ENCODE measurements around the gene GPC5. TPM values are rescaled to one million over a fixed set of nuclear protein-coding genes. Genes with fewer than 3 reads are reported as not detected.
"Not testable (repeated sequence)": the region's sequence is repeated elsewhere in the genome, so short reads cannot be mapped to it uniquely, and the experiment has no call there.

The GPC5 gene
- total and polyA plus RNA-seq, 3 donors from 2014 or later, result 11.5 to 81.8 (median 52.1) TPM

GRCh38 chr13:92682832-92683517 lies 1284.6 kb downstream of the GPC5 start:
- DNase-seq, result peak; percentile 22
- H3K4me3 ChIP-seq, result no peak overlapping the region
- no peaks in the 10 kb centered on the region for H3K36me3 ChIP-seq (ENCODE audit: low read depth, missing control alignments)
- no peaks in the 10 kb centered on the region for H3K27me3 ChIP-seq
- no peak overlapping the region for H3K27ac ChIP-seq
- WGBS, 2 donors, result 57 to 62% methylated on average over 5 of the region's 5 CpGs
- no peak for TF ChIP-seq POLR2A (IDR thresholded peaks at IDR 0.05)
- TF ChIP-seq, protein P1, sequence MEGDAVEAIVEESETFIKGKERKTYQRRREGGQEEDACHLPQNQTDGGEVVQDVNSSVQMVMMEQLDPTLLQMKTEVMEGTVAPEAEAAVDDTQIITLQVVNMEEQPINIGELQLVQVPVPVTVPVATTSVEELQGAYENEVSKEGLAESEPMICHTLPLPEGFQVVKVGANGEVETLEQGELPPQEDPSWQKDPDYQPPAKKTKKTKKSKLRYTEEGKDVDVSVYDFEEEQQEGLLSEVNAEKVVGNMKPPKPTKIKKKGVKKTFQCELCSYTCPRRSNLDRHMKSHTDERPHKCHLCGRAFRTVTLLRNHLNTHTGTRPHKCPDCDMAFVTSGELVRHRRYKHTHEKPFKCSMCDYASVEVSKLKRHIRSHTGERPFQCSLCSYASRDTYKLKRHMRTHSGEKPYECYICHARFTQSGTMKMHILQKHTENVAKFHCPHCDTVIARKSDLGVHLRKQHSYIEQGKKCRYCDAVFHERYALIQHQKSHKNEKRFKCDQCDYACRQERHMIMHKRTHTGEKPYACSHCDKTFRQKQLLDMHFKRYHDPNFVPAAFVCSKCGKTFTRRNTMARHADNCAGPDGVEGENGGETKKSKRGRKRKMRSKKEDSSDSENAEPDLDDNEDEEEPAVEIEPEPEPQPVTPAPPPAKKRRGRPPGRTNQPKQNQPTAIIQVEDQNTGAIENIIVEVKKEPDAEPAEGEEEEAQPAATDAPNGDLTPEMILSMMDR (IDR thresholded peaks at IDR 0.05), result no peak
- H3K9me3 ChIP-seq, result no peaks in the 10 kb centered on the region
- no peaks in the 10 kb centered on the region for H3K4me1 ChIP-seq
- intact Hi-C loops (cut with DNase I; ENCODE audit: low total_unique reads), result no loop called here

- no peaks in the 10 kb centered on the region for H3K4me1 ChIP-seq
- H3K36me3 ChIP-seq (ENCODE audit: low read depth, missing control alignments), result no peaks in the 10 kb centered on the region
- H3K27ac ChIP-seq, result no peak overlapping the region
- TF ChIP-seq, protein P1 (IDR thresholded peaks at IDR 0.05), result no peak
- no peak overlapping the region for H3K4me3 ChIP-seq
- H3K27me3 ChIP-seq, result no peaks in the 10 kb centered on the region
- DNase-seq, result no peak
- H3K9me3 ChIP-seq, result no peaks in the 10 kb centered on the region
- intact Hi-C loops (cut with DNase I; ENCODE audit: low total_unique reads), result no loop called here
Measured at GRCh38 chr13:92694047-92694446, 1295.6 kb downstream of the GPC5 start.

DNA sequence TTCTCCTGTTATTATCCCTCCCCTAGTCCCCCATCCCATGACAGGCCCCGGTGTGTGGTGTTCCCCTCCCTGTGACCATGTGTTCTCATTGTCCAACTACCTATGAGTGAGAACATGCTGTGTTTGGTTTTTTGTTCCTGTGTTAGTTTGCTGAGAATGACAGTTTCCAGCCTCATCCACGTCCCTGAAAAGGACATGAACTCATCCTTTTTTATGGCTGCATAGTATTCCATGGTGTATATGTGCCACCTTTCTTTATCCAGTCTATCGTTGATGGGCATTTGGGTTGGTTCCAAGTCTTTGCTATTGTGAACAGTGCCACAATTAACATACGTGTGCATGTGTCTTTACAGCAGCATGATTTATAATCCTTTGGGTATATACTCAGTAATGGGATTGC lies 1297.4 kb downstream of the GPC5 start:
- H3K9me3 ChIP-seq; DNase-seq; H3K4me1 ChIP-seq; H3K36me3 ChIP-seq (ENCODE audit: low read depth, missing control alignments); H3K4me3 ChIP-seq; H3K27me3 ChIP-seq; intact Hi-C loops (cut with DNase I; ENCODE audit: low total_unique reads); H3K27ac ChIP-seq: not testable (repeated sequence)
- WGBS, 2 donors, result 72 to 82% methylated on average over 4 of the region's 4 CpGs

DNA sequence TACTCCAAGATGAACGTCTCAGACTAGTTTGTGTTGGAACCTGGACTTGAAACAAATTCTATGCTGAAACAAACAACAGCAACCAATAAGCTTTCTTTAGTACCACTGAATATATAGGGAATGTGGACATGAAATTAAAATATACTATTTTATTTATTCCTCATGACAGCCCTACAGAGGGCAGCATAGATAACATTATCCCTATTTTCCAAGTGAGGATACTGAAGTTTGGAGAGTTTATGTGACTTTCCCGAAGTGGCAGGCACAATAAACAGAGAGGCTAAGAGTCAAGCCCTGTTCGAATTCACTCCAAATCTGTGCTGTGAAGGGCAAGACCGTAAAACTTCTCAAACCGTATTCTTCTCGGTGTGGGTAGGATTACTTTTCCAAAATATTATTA lies 1318.3 kb downstream of the GPC5 start:
- 54 to 55% methylated on average over 6 of the region's 6 CpGs for WGBS, 2 donors

GRCh38 chr13:92717857-92718256 lies 1319.4 kb downstream of the GPC5 start:
- no peaks in the 10 kb centered on the region for H3K36me3 ChIP-seq (ENCODE audit: low read depth, missing control alignments)
- no peak for TF ChIP-seq POLR2A (IDR thresholded peaks at IDR 0.05)
- TF ChIP-seq, protein P1 (IDR thresholded peaks at IDR 0.05), result no peak
- no peaks in the 10 kb centered on the region for H3K4me1 ChIP-seq
- WGBS, 2 donors, result 95% methylated on average over 2 of the region's 2 CpGs
- no peak overlapping the region for H3K27ac ChIP-seq
- no peaks in the 10 kb centered on the region for H3K27me3 ChIP-seq
- no peaks in the 10 kb centered on the region for H3K9me3 ChIP-seq
- H3K4me3 ChIP-seq, result no peak overlapping the region
- intact Hi-C loops (cut with DNase I; ENCODE audit: low total_unique reads), result no loop called here
- no peak for DNase-seq

More for the DNA sequence above, 1318.3 kb downstream of the GPC5 start:
- no peaks in the 10 kb centered on the region for H3K9me3 ChIP-seq
- intact Hi-C loops (cut with DNase I; ENCODE audit: low total_unique reads), result no loop called here
- no peak overlapping the region for H3K4me3 ChIP-seq
- DNase-seq, result no peak
- TF ChIP-seq POLR2A (IDR thresholded peaks at IDR 0.05), result no peak
- TF ChIP-seq, protein P1 (IDR thresholded peaks at IDR 0.05), result no peak
- H3K27ac ChIP-seq, result no peak overlapping the region
- no peaks in the 10 kb centered on the region for H3K36me3 ChIP-seq (ENCODE audit: low read depth, missing control alignments)
- H3K4me1 ChIP-seq, result no peaks in the 10 kb centered on the region
- H3K27me3 ChIP-seq, result no peaks in the 10 kb centered on the region

Measured in testis (tissue), 3 donors.